Measurements from ENCODE around the gene RPEL1. TPM values are rescaled to one million over a fixed set of nuclear protein-coding genes. Genes with fewer than 3 reads are reported as not detected.

RPEL1 gene
- total RNA-seq, 1 donor from 2014 or later = not detected

DNA sequence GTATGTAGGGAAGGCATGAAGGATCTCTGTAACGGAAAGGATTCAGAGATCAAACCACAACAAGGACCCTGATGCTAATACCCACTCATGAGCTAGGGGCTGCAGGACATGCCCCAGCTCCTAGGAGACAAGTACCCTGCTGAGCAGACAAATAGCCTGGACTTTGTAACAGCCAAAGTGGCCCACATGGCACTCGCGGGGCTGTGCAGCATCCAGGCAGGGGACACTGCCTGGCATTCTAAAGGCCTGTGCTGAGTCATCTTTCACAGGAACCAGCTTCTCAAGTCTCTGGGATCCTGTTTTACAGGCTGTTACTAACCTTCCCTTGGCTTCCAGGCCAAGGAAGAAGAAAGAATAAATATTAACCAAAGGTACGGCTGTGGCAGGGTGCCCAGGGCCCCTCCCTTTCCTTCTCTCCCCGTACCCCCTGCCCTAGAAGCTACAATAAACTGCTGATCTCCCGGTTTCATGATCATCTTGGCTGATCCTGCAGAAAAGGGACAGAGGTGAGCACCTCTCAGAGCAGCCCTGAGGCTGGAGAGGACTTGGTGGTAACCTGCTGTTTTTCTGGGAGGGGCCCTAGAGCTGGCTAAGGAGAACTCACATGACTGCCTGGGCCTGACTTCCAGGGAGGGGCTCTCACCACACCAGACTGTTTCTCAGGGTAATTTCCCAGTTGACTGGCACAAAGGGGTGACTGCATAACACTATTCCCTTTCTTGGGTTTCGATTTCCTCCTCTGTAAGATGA is 4.2 kb upstream of the RPEL1 start:
- peaks cover 23% of the 10 kb centered on the region for H3K4me1 ChIP-seq
- DNase-seq (peak; percentile 79), ATAC-seq (peak; percentile 84)
- H3K9me3 ChIP-seq = no peaks in the 10 kb centered on the region
- no peaks in the 10 kb centered on the region for H3K27me3 ChIP-seq
- intact Hi-C loops (cut with DNase I) = loop anchor here (10.0 kb wide), 1 partner anchor 327 kb away; the partner anchor contains the start of gene CNNM2
- no peaks in the 10 kb centered on the region for H3K36me3 ChIP-seq
- TF ChIP-seq, protein P1, sequence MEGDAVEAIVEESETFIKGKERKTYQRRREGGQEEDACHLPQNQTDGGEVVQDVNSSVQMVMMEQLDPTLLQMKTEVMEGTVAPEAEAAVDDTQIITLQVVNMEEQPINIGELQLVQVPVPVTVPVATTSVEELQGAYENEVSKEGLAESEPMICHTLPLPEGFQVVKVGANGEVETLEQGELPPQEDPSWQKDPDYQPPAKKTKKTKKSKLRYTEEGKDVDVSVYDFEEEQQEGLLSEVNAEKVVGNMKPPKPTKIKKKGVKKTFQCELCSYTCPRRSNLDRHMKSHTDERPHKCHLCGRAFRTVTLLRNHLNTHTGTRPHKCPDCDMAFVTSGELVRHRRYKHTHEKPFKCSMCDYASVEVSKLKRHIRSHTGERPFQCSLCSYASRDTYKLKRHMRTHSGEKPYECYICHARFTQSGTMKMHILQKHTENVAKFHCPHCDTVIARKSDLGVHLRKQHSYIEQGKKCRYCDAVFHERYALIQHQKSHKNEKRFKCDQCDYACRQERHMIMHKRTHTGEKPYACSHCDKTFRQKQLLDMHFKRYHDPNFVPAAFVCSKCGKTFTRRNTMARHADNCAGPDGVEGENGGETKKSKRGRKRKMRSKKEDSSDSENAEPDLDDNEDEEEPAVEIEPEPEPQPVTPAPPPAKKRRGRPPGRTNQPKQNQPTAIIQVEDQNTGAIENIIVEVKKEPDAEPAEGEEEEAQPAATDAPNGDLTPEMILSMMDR (IDR thresholded peaks at IDR 0.05) = no peak
- H3K27ac ChIP-seq = peak overlapping the region; percentile 79
- H3K4me3 ChIP-seq = peak overlapping the region; percentile 4

DNA sequence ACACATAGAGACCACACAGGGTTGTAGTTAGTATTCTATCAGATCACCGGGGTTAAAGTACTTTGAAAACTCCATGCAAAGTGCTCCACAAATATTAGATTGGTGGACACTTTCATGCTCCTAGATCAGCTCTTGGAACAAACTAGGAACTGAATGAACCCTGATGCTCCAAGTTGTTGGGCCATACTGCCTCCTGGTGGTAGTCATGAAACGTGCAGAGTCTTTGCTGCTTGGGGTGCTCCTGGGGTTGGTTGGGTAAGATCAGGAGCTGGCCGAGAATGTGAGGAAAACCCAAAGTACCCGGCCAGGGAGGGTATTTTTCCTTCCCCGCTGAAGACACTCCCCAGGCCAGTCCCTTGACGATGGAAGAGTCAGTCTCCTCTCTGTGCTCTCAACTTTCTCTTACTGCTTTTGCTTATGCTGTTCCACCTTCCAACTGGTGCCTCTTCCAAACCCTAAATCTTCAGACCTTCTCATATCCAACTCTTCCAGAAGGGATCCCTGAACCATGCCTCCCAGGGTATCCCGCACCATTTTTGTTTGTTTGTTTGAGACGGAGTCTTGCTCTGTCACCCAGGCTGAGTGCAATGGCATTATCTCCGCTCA is 918 bp upstream of the RPEL1 start:
- Histone ChIP-seq H3K27ac (no peak overlapping the region), H3K4me3 (no peak overlapping the region), H3K4me1 (peaks cover 23% of the 10 kb centered on the region), H3K27me3 (no peaks in the 10 kb centered on the region), H3K9me3 (no peaks in the 10 kb centered on the region), H3K36me3 (no peaks in the 10 kb centered on the region)
- TF ChIP-seq, protein P1 (IDR thresholded peaks at IDR 0.05) = peak; percentile 90
- ATAC-seq (peak; percentile 91), DNase-seq (peak; percentile 74)
- intact Hi-C loops (cut with DNase I) = loop anchor here (10.0 kb wide), 1 partner anchor 330 kb away; the partner anchor contains the start of gene CNNM2

DNA sequence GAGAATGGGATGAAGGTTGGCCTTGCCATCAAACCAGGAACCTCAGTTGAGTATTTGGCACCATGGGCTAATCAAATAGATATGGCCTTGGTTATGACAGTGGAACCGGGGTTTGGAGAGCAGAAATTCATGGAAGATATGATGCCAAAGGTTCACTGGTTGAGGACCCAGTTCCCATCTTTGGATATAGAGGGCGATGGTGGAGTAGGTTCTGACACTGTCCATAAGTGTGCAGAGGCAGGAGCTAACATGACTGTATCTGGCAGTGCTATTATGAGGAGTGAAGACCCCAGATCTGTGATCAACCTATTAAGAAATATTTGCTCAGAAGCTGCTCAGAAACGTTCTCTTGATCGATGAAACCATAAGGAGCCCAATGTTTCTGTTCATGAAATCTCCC is 637 bp downstream of the RPEL1 start:
- no peaks in the 10 kb centered on the region for H3K36me3 ChIP-seq
- TF ChIP-seq, protein P1 (IDR thresholded peaks at IDR 0.05) = no peak
- H3K4me3 ChIP-seq = no peak overlapping the region
- intact Hi-C loops (cut with DNase I) = loop anchor here (10.0 kb wide), 1 partner anchor 332 kb away; the partner anchor contains the start of gene CNNM2
- ATAC-seq (no peak), DNase-seq (no peak)
- no peaks in the 10 kb centered on the region for H3K9me3 ChIP-seq
- peaks cover 9% of the 10 kb centered on the region for H3K4me1 ChIP-seq
- H3K27me3 ChIP-seq = no peaks in the 10 kb centered on the region
- H3K27ac ChIP-seq = no peak overlapping the region

DNA sequence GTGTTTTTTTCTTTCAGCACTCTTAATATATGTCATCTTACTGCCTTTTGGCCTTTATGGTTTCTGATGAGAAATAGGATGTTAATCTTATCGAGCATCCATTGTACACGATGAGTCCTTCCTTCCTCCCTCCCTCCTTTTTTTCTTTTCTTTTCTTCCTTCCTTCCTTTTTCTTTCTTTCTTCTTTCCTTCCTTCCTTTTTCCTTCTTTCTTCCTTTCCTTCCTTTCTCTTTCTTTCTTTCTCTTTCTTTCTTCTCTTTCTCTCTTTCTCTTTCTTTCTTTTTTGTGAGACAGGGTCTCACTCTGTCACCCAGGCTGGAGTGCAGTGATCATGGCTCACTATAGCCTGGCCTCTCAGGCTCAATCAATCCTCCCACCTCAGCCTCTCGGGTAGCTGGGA is 8.4 kb downstream of the RPEL1 start:
- DNase-seq (no peak), ATAC-seq (no peak)
- intact Hi-C loops (cut with DNase I) = loop anchor here (10.0 kb wide), 1 partner anchor 179 kb away; no protein-coding TSS in a partner anchor
- Histone ChIP-seq H3K27me3 (no peaks in the 10 kb centered on the region), H3K27ac (no peak overlapping the region), H3K4me3 (no peak overlapping the region), H3K4me1 (no peaks in the 10 kb centered on the region), H3K9me3 (no peaks in the 10 kb centered on the region), H3K36me3 (no peaks in the 10 kb centered on the region)
- TF ChIP-seq, protein P1 (IDR thresholded peaks at IDR 0.05) = no peak

DNA sequence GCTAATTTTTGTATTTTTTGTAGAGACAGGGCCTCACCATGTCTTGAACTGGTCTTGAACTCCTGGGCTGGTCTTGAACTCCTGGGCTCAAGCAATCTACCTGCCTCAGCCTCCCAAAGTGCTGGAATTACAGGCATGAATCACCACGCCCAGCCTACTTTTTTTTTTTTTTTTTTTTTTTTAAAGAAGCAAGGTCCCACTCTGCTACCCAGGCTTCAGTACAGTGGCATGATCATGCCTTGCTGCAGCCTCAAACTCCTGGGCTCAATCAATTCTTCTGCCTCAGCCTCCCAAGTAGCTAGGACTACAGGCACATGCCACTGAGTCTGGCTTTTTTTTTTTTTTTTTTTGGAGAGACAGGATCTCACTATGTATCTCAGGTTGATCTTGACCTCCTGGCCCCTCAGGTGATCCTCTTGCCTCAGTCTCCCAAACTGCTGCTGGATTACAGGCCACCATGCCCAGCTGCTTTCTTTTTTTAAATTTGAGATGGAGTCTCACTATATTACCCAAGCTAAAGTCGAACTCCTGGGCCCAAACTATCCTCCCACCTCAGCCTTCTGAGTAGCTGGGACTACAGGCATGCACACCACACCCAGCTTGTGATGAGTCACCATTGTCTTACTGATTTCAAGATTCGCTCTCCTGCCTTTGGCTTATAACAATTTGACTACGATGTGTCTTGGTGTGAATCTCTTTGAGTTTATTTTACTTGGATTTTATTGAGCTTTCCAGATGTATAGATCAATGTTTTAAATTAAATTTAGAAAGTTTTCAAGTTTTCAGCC is 9.0 kb downstream of the RPEL1 start:
- no peaks in the 10 kb centered on the region for H3K4me1 ChIP-seq
- TF ChIP-seq, protein P1 (IDR thresholded peaks at IDR 0.05) = no peak
- no peak overlapping the region for H3K27ac ChIP-seq
- intact Hi-C loops (cut with DNase I) = loop anchor here (10.0 kb wide), 1 partner anchor 180 kb away; no protein-coding TSS in a partner anchor
- H3K9me3 ChIP-seq = no peaks in the 10 kb centered on the region
- no peaks in the 10 kb centered on the region for H3K36me3 ChIP-seq
- ATAC-seq = no peak
- no peak overlapping the region for H3K4me3 ChIP-seq
- DNase-seq = no peak
- no peaks in the 10 kb centered on the region for H3K27me3 ChIP-seq

All from upper lobe of right lung (tissue), 1 donor.